Astrocyte (in vitro differentiated cells and primary cell): ENCODE measurements around the gene B4GALNT3.

ENCODE experiments used
- EZH2 ChIP-seq: IDR thresholded peaks from 2 replicates; pipeline ENCODE4 v1.6.1; 2012; ENCODE audit warnings: mild to moderate bottlenecking, low read length, inconsistent platforms; ENCODE audit not compliant: insufficient read depth
- TF ChIP-seq, protein P1 (sequence below): IDR thresholded peaks from 2 replicates; pipeline ENCODE4 v1.5.1; 2011; ENCODE audit warnings: low read depth, mild to moderate bottlenecking, inconsistent platforms, low read length, moderate library complexity; ENCODE audit not compliant: insufficient read depth

DNA sequence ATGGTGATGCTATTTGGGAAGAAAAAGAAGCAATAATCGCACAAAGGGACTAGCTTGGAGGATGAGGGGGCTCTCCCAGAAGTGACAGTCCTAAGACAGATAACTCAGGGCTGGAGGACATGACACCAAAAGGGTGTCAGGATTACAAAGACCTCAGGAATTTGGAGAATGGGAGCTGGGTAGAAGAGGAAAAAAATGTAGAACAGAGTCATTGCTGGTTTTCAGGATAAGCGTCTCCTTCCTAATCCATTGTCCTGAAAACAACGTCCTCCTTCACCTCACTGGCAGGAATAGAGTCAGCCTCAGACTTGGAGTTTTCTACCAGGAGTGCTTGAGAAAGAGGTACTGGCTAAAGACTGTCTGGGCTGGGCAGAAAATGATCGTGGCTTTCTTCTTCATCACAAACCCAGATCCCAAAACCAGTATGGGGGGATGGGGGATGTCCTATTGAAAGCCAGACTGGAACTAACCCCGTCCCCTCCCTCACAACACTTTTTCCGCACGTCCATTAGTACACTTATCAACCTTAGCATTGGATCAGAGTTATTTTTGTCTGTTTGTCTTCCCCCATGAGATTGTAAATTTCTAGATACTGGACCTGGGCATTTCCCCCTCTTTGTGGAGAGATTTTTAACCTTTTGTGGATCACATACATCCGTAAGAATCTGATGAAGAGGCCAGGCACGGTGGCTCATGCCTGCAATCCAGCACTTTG, 14.3 kb downstream of the B4GALNT3 start:
- TF ChIP-seq, protein P1, sequence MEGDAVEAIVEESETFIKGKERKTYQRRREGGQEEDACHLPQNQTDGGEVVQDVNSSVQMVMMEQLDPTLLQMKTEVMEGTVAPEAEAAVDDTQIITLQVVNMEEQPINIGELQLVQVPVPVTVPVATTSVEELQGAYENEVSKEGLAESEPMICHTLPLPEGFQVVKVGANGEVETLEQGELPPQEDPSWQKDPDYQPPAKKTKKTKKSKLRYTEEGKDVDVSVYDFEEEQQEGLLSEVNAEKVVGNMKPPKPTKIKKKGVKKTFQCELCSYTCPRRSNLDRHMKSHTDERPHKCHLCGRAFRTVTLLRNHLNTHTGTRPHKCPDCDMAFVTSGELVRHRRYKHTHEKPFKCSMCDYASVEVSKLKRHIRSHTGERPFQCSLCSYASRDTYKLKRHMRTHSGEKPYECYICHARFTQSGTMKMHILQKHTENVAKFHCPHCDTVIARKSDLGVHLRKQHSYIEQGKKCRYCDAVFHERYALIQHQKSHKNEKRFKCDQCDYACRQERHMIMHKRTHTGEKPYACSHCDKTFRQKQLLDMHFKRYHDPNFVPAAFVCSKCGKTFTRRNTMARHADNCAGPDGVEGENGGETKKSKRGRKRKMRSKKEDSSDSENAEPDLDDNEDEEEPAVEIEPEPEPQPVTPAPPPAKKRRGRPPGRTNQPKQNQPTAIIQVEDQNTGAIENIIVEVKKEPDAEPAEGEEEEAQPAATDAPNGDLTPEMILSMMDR: no peak
- TF ChIP-seq EZH2: no peak
